ENCODE measurements around the gene PET100.

The PET100 gene, protein sequence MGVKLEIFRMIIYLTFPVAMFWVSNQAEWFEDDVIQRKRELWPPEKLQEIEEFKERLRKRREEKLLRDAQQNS

DNA sequence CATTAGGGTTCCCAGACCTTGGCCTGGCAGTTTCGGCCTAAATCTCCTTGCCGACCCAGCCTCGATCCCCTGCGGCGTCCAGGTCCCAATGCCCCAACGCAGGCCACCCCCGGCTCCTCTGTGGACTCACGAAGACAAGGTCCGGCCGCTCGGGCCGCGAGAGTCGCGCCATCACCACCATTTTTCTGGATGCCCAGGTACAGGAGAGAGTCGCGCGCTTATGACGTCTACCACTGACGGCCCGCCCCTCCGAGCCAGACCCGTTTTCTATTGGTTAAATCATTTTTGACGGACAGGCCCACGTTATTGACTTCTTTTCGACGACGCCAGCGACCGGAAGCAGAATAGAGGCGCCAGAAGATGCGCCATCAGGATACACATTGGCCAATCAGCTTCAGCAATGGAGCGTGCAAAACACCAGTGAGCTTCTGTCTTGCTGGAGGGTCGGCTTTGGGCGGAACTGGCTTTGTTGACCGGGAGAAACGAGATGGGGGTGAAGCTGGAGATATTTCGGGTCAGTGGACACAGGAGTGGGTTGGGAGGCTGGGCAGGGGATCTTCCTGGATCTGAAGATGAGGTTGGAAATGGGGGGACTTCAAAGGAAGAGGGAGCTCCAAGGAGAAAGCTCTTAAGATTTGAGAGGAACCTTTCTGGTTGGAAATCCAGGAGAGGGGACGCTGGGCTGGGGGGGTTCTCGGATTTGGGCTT lies at the start of gene PET100, which contains the start of gene XAB2:
TSS of gene PET100 (plus strand) at position 447 of the 708 bp plus-strand sequence. CDS start at position 488, 41 bp downstream.
TSS of gene XAB2 (minus strand) at position 199 of the 708 bp plus-strand sequence. CDS start at position 181, 18 bp downstream.
- Mint-ChIP-seq H3K36me3 (ENCODE audit: low read depth) (peaks cover 11% of the 10 kb centered on the region), H3K27me3 (ENCODE audit: low read depth) (no peaks in the 10 kb centered on the region), H3K4me3 (peak within 1 kb of the TSS; percentile 95), H3K27ac (peak within 1 kb of the TSS; percentile 99), H3K4me1 (ENCODE audit: low read depth) (peaks cover 27% of the 10 kb centered on the region), H3K9me3 (no peaks in the 10 kb centered on the region)
- DNase-seq (ENCODE audit: low spot score): peak; percentile 94

DNA sequence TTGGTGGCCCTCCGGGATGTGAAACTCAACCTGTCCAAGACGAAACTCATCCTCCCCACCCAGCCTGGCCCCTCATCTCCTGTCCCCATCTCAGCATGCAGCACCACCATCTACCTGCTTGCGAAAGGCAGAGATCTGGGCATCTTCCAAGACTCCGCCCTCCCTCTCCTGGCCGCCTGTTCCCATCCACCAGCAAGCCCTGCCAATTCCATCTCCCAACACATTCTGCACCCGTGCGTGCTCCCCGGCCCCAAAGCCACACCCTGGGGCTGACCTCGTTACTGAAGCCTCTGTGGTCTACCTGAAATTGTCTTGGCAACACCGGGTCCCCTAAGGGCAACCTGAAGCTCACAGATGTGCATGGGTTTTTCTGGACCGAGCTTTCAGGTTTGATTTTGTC lies 47.1 kb upstream of the PET100 start:
- H3K4me1 Mint-ChIP-seq (ENCODE audit: low read depth): no peaks in the 10 kb centered on the region
- H3K36me3 Mint-ChIP-seq (ENCODE audit: low read depth): no peaks in the 10 kb centered on the region
- H3K27ac Mint-ChIP-seq: no peak overlapping the region
- no peaks in the 10 kb centered on the region for H3K27me3 Mint-ChIP-seq (ENCODE audit: low read depth)
- no peak overlapping the region for H3K4me3 Mint-ChIP-seq
- no peaks in the 10 kb centered on the region for H3K9me3 Mint-ChIP-seq
- DNase-seq (ENCODE audit: low spot score): no peak

DNA sequence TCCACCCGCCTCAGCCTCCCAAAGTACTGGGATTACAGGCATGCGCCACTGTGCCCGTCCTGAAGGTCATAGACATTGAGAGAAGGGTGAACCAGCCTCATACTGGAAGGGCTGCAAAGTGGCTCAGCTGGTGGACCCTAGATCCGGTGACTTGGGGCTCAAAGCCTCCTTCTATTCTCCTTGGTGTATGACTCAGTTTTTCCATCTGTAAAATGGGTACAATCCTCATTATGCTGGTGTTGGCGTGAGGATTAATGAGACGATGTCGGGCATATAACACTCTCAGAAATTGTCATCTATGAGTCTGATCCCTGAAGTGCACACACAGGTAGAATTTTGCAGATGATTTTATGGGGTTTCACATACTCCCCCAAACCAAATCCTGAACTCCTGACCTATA lies 39.8 kb upstream of the PET100 start:
- Mint-ChIP-seq H3K4me1 (ENCODE audit: low read depth) (no peaks in the 10 kb centered on the region), H3K27me3 (ENCODE audit: low read depth) (peaks cover 15% of the 10 kb centered on the region)

DNA sequence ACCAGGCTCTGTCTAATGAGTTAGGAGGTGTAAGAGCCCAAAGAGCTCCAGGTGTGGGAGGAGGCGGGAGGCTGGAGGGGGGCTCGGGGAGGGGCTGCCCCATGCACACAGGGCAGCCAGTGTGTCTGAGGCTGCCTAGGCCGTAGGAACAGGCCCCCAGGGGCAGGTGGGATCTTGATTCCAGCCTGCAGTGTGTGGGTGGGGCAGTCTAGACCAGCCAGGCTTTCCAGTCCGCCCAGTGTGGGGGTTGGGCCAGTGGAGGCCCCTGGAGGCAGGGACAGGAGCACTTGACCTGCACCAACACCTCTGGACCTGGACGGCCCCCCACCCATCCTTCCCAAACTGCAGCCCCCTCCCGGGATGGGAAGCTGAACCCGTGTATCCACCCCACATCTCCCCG lies 39.3 kb upstream of the PET100 start:
- DNase-seq (ENCODE audit: low spot score): no peak
- no peaks in the 10 kb centered on the region for H3K9me3 Mint-ChIP-seq
- no peaks in the 10 kb centered on the region for H3K36me3 Mint-ChIP-seq (ENCODE audit: low read depth)
- no peak overlapping the region for H3K4me3 Mint-ChIP-seq
- H3K27ac Mint-ChIP-seq: no peak overlapping the region
- peaks cover 2% of the 10 kb centered on the region for H3K4me1 Mint-ChIP-seq (ENCODE audit: low read depth)
- H3K27me3 Mint-ChIP-seq (ENCODE audit: low read depth): peaks cover 18% of the 10 kb centered on the region

More for the DNA sequence above, 39.8 kb upstream of the PET100 start:
- DNase-seq (ENCODE audit: low spot score): no peak
- Mint-ChIP-seq H3K4me3 (no peak overlapping the region), H3K36me3 (ENCODE audit: low read depth) (no peaks in the 10 kb centered on the region), H3K27ac (no peak overlapping the region), H3K9me3 (no peaks in the 10 kb centered on the region)

DNA sequence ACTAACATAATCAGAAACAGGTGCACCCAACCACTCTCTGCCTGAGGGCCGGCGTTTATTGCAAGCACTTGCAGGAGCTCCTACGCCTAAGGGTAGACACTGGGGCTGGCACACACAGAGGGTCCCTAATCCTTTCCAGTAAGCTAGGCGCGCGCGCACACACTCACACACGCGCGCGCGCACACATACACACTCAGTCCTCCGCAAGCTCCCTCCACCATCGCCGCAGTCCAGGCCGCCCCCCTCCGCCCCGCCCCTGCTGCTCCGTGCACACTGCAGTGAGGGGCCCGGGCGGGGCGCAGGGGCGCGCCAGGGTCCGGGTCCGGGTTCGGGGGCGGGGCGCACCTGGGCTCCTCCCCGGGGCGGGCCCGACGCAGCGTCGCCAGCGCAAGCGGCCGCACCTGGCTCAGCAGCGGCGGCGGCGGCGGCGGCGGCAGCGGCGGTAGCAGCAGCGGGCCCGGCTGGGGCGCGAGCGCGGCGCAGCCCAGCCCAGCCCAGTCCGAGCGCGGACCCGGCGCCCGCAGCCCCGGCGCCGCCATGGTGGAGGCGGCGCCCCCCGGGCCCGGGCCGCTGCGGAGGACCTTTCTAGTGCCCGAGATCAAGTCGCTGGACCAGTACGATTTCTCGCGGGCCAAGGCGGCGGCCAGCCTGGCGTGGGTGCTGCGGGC lies 34.0 kb upstream of the PET100 start, which contains the start of gene CAMSAP3:
TSS of gene CAMSAP3 (plus strand) at position 398 of the 668 bp plus-strand sequence. CDS start at position 538, 140 bp downstream.
- Mint-ChIP-seq H3K4me3 (peak within 1 kb of the TSS; percentile 29), H3K4me1 (ENCODE audit: low read depth) (peaks cover 2% of the 10 kb centered on the region), H3K36me3 (ENCODE audit: low read depth) (no peaks in the 10 kb centered on the region), H3K27ac (no peak within 1 kb of the TSS), H3K27me3 (ENCODE audit: low read depth) (peaks cover 40% of the 10 kb centered on the region), H3K9me3 (no peaks in the 10 kb centered on the region)
- DNase-seq (ENCODE audit: low spot score): no peak

DNA sequence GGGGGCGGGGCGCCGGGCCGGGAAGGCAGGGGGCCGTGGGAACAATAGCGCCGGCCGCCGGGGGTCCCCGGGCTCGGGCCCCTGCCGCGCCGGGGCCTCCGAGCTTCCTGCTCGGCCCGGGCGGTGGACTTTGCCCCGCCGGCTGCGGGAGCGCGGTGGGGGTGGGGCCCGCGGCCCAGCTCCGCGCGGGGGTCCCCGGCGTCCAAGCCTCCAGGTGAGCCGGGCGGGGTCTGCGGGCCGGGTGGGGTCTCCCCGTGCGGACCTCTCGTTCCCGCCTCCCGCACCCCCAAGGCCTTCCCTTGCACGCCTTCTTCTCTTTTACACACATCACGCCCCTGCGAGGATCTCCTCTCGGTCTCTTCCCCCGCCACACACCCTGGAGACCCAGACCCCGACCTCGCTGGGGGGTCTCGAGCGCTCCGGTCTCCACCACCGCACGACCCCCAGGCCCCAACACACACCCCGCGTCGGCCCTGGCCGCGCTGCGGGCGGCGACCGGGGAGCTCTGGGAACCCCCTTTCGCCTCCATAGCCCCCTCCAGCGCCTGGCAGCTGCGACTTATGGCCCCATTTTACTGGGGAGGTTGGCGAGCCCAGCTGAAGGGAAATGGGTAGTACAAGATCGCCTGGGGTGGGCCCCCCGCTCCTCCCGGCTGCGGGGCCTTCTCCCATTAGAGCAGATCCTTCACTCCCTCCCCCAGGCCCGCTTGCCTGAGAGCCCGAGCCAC lies 33.2 kb upstream of the PET100 start:
- no peak overlapping the region for H3K27ac Mint-ChIP-seq
- no peaks in the 10 kb centered on the region for H3K9me3 Mint-ChIP-seq

DNA sequence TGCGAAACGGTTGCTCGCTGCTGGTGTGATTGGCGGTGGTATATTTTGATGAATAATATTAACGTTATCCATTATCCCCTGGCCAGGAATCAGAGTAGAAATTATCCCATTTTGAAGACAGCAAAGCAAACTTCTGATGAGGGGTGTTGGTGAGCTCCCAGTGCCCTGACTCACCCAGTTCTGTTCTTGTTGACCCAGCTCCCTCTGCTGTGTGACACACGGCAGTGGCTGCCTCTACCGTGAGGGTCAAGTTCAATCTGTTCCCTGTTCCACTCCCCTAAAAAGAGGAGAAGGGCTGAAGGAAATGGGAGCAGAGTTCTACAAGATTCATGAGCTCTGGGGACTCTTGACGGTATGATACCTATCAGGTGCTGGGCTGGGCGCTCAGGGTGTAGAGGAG lies 31.9 kb upstream of the PET100 start:
- no peak for DNase-seq (ENCODE audit: low spot score)
- Mint-ChIP-seq H3K4me1 (ENCODE audit: low read depth) (peaks cover 2% of the 10 kb centered on the region), H3K27ac (no peak overlapping the region), H3K4me3 (no peak overlapping the region), H3K36me3 (ENCODE audit: low read depth) (no peaks in the 10 kb centered on the region), H3K27me3 (ENCODE audit: low read depth) (peaks cover 40% of the 10 kb centered on the region), H3K9me3 (no peaks in the 10 kb centered on the region)

More for the DNA sequence above, 33.2 kb upstream of the PET100 start:
- peaks cover 2% of the 10 kb centered on the region for H3K4me1 Mint-ChIP-seq (ENCODE audit: low read depth)
- H3K36me3 Mint-ChIP-seq (ENCODE audit: low read depth): no peaks in the 10 kb centered on the region
- peaks cover 40% of the 10 kb centered on the region for H3K27me3 Mint-ChIP-seq (ENCODE audit: low read depth)
- DNase-seq (ENCODE audit: low spot score): no peak
- peak overlapping the region; percentile 29 for H3K4me3 Mint-ChIP-seq

DNA sequence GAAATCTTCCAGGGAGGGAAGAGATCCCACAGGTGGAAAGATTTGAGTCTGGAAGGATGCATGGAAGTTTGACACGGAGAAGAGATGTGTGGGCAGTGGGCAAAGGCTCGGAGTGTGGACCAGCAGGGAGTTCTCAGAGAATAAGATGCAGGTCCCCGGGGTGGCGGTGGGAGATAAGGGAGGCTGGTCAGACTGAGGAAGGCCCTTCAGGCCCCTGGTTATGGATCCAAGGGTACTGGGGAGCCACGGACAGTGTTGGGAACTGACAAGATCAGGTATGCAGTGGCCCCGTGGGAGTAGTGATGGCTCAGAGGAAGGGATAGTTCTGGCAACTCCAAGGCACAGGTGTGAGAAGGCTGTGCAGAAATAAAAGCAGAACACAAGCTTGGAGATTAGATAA lies 31.4 kb upstream of the PET100 start:
- H3K4me3 Mint-ChIP-seq: no peak overlapping the region
- H3K36me3 Mint-ChIP-seq (ENCODE audit: low read depth): no peaks in the 10 kb centered on the region
- H3K27me3 Mint-ChIP-seq (ENCODE audit: low read depth): peaks cover 39% of the 10 kb centered on the region
- no peak overlapping the region for H3K27ac Mint-ChIP-seq
- H3K9me3 Mint-ChIP-seq: no peaks in the 10 kb centered on the region
- peaks cover 2% of the 10 kb centered on the region for H3K4me1 Mint-ChIP-seq (ENCODE audit: low read depth)
- DNase-seq (ENCODE audit: low spot score): no peak

DNA sequence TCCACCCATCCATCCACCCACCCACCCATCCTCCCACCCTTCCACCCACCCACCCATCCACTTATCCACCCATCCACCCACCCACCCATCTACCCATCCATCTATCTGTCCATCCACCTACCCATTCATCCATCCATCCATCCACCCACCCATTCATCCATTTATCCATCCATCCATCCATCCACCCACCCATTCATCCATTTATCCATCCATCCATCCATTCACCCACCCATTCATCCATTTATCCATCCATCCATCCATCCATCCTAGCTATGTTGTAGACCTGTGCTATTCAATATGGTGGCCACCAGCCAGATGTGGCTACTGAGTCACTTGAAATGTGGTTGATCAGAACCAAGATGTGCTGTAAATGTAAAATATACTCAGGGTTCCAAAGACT lies 28.9 kb upstream of the PET100 start:
- DNase-seq (ENCODE audit: low spot score): no peak
- H3K27ac Mint-ChIP-seq: no peak overlapping the region
- no peaks in the 10 kb centered on the region for H3K9me3 Mint-ChIP-seq
- H3K27me3 Mint-ChIP-seq (ENCODE audit: low read depth): peaks cover 23% of the 10 kb centered on the region
- no peak overlapping the region for H3K4me3 Mint-ChIP-seq
- H3K4me1 Mint-ChIP-seq (ENCODE audit: low read depth): no peaks in the 10 kb centered on the region
- H3K36me3 Mint-ChIP-seq (ENCODE audit: low read depth): no peaks in the 10 kb centered on the region

DNA sequence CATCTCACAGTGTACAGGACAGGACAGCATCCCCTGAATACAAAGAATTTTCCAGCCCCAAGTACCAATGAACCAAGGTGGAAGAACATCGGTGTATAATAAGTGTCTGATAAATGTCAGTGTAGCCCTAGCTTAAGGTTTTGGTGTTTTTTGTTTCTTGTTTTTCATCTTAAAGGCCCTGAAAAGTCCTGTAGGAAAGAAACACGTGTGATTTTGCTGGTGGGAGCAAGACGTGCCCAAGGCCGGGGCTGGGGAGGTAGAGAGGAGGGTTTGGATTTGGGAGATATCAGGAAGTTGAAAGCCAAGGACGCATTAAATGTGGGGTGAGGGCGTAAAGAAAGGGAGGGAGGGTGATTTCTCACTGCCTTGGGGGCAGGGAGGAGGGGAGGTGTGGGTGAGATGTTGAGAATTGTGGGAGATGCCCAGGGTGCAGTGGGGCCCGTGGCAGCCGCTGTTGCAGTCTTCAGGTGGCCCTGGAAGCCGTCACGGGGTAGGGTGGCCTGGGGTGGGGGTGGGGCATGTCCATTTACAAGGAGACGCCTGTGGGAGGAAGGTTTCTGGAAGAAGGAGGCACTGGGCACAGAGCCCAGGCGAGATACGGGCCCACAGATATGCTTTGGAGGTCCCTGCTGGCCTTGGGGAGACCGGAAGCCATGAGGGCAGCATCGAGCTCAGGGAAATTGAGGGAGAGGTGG lies 27.2 kb upstream of the PET100 start:
- H3K27ac Mint-ChIP-seq: no peak overlapping the region
- no peaks in the 10 kb centered on the region for H3K4me1 Mint-ChIP-seq (ENCODE audit: low read depth)
- H3K4me3 Mint-ChIP-seq: no peak overlapping the region
- H3K36me3 Mint-ChIP-seq (ENCODE audit: low read depth): no peaks in the 10 kb centered on the region
- H3K27me3 Mint-ChIP-seq (ENCODE audit: low read depth): peaks cover 12% of the 10 kb centered on the region
- no peaks in the 10 kb centered on the region for H3K9me3 Mint-ChIP-seq
- DNase-seq (ENCODE audit: low spot score): no peak

DNA sequence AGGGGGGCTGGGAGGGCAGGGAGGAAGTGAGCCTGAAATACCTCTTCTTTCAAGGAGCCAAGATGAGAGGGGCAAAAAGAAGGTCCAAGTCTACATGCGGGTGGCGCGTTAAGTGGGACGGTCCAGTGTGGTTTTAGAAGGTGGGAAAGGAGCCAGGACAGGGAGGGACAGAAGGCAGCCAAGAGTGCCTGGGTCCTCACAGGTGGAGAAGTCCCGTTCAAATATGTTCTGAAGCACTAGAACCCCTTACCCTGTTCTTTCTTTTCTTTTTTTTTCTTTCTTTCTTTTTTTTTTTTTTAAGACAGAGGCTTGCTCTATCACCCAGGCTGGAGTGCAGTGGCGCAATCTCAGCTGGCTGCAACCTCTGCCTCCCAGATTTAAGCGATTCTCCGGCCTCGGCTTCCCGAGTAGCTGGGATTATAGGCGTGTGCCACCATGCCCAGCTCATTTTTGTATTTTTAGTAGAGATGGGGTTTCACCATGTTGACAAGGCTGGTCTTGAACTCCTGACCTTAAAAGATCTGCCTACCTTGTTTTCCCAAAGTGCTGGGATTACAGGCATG lies 26.6 kb upstream of the PET100 start:
- Mint-ChIP-seq H3K9me3 (no peaks in the 10 kb centered on the region), H3K36me3 (ENCODE audit: low read depth) (no peaks in the 10 kb centered on the region), H3K27ac (no peak overlapping the region), H3K4me3 (no peak overlapping the region), H3K4me1 (ENCODE audit: low read depth) (no peaks in the 10 kb centered on the region), H3K27me3 (ENCODE audit: low read depth) (peaks cover 6% of the 10 kb centered on the region)
- no peak for DNase-seq (ENCODE audit: low spot score)

DNA sequence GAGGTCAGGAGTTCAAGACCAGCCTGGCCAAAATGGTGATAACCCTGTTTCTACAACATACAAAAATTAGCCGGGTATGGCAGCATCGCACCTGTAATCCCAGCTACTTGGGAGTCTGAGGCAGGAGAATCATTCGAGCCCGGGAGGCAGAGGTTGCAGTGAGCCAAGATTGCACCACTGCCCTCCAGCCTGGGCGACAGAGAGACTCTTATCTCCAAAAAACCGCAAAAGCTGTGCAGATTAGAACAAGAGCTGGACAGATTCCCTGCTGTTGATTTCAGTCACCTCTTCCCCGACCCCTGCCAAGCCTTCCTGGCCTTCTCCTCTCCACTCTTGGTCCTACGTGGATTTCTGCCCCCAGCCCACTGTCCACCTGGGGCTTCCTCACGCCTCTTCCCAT lies 25.7 kb upstream of the PET100 start:
- H3K27ac Mint-ChIP-seq: no peak overlapping the region
- H3K4me3 Mint-ChIP-seq: no peak overlapping the region
- no peaks in the 10 kb centered on the region for H3K4me1 Mint-ChIP-seq (ENCODE audit: low read depth)
- H3K9me3 Mint-ChIP-seq: no peaks in the 10 kb centered on the region
- no peak for DNase-seq (ENCODE audit: low spot score)
- H3K27me3 Mint-ChIP-seq (ENCODE audit: low read depth): peaks cover 3% of the 10 kb centered on the region
- no peaks in the 10 kb centered on the region for H3K36me3 Mint-ChIP-seq (ENCODE audit: low read depth)

DNA sequence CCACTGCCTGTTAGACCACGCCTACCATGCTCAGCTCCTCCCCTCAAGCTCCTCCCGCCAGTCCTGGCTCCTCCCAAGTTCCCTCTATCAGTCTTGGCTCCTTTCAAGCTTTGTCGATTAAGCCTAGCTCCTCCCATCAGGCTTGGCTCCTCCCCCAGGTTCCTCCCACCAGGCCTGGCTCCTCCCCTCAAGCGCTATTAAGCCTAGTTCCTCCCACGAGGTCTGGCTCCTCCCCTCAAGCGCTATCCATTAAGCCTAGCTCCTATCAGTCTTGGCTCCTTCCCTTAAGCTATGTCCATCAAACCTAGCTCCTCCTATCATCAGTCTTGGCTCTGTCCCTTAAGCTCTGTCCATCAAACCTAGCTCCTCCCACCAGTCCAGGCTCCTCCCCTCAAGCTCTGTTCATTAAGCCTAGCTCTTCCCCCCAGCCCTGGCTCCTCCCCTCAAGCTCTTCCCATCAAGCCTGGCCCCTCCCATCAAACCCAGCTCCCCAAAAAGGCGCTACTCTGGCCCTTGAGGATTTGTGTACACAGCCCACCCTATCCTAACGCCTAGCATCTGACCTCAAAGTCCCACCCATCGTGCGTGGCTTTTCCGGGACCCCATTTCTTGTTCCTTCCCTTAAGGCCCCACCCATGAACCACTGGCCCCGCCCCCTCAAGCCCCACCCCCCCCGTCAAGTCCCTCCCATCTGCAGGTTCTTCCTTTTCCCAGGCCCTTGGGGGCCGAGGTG lies 23.9 kb upstream of the PET100 start:
- Mint-ChIP-seq H3K4me1 (ENCODE audit: low read depth) (no peaks in the 10 kb centered on the region), H3K9me3 (no peaks in the 10 kb centered on the region), H3K36me3 (ENCODE audit: low read depth) (no peaks in the 10 kb centered on the region), H3K27me3 (ENCODE audit: low read depth) (peaks cover 3% of the 10 kb centered on the region), H3K27ac (no peak overlapping the region), H3K4me3 (no peak overlapping the region)
- no peak for DNase-seq (ENCODE audit: low spot score)

Data from T-helper 2 cell treated with Interferon-gamma antibody and Interleukin-4, amounts not matched to agents 5 μg/mL and 100 μg/mL, for 36 hours (primary cell).